WTC11 (cell line): ENCODE results near the gene IFNA5. TPM values are rescaled to one million over a fixed set of nuclear protein-coding genes. Genes with fewer than 3 reads are reported as not detected.

ENCODE experiments used
- ATAC-seq: fragments of 200-7000 bp; cut with Tn5 transposase; 2 replicates; pipeline ENCODE4 v1.10.0; 2021; ENCODE audit warnings: mild to moderate bottlenecking, moderate library complexity
- CTCF ChIA-PET: fragments of 300-600 bp; sonication (Branson Sonifier 250); formaldehyde crosslinking; loops from one replicate; lab custom pipeline; 2021; ENCODE audit warnings: antibody characterized with exemption; lab: Charles Lee
- POLR2A ChIA-PET: fragments of 350-600 bp; sonication (Branson Sonifier 250); formaldehyde crosslinking; loops from one replicate; lab custom pipeline; 2021; ENCODE audit warnings: antibody characterized with exemption; lab: Charles Lee
- DNase-seq: peaks from one replicate; pipeline ENCODE4 v3.0.0; 2021; ENCODE audit warnings: low spot score
- H3K27ac Mint-ChIP-seq: 2 replicates; pipeline ENCODE4 v1.8.0; 2021; ENCODE audit warnings: mixed read lengths
- H3K27me3 Mint-ChIP-seq: 2 replicates; pipeline ENCODE4 v1.8.0; 2021; ENCODE audit warnings: low read depth, mild to moderate bottlenecking, moderate library complexity, mixed read lengths
- H3K36me3 Mint-ChIP-seq: 2 replicates; pipeline ENCODE4 v1.8.0; 2021; ENCODE audit warnings: mixed read lengths
- H3K4me1 Mint-ChIP-seq: 2 replicates; pipeline ENCODE4 v1.8.0; 2022; ENCODE audit warnings: mixed read lengths
- H3K4me3 Mint-ChIP-seq: 2 replicates; pipeline ENCODE4 v1.8.0; 2021; ENCODE audit warnings: mild to moderate bottlenecking, moderate library complexity, mixed read lengths
- H3K9me3 Mint-ChIP-seq: 2 replicates; pipeline ENCODE4 v1.8.0; 2021; ENCODE audit warnings: mixed read lengths
- ATF1 ChIP-seq: sonication (generic); formaldehyde crosslinking; IDR thresholded peaks from 2 replicates; pipeline ENCODE4 v1.8.1; 2023; ENCODE audit warnings: mild to moderate bottlenecking, moderate library complexity, missing genetic modification reagents
- ATF6 ChIP-seq: sonication (generic); formaldehyde crosslinking; IDR thresholded peaks from 2 replicates; pipeline ENCODE4 v1.8.1; 2023; ENCODE audit warnings: mild to moderate bottlenecking, missing genetic modification reagents
- CTCF ChIP-seq: fragments of 200-600 bp; IDR thresholded peaks from 2 replicates; pipeline ENCODE4 v1.8.0; 2022; ENCODE audit warnings: antibody characterized with exemption
- E2F4 ChIP-seq: sonication (generic); formaldehyde crosslinking; IDR thresholded peaks from 2 replicates; pipeline ENCODE4 v1.8.1; 2022; ENCODE audit warnings: low read depth, mild to moderate bottlenecking, moderate library complexity, missing genetic modification reagents, borderline replicate concordance
- JAZF1 ChIP-seq: fragments of 250-450 bp; sonication (Bioruptor Pico); IDR thresholded peaks from 2 replicates; pipeline ENCODE4 v1.9.0; 2021; ENCODE audit warnings: moderate library complexity, mild to moderate bottlenecking, inconsistent platforms
- KAT7 ChIP-seq: sonication (generic); formaldehyde crosslinking; IDR thresholded peaks from 2 replicates; pipeline ENCODE4 v1.8.1; 2023; ENCODE audit warnings: missing genetic modification reagents, mild to moderate bottlenecking, borderline replicate concordance
- MXD4 ChIP-seq: fragments of 250-450 bp; sonication (Bioruptor Pico); IDR thresholded peaks from 2 replicates; pipeline ENCODE4 v1.8.0; 2021; ENCODE audit warnings: mild to moderate bottlenecking, moderate library complexity, borderline replicate concordance
- RELA ChIP-seq: sonication (generic); formaldehyde crosslinking; IDR thresholded peaks from 2 replicates; pipeline ENCODE4 v1.8.1; 2022; ENCODE audit warnings: missing genetic modification reagents, mild to moderate bottlenecking, borderline replicate concordance
- RORB ChIP-seq: fragments of 250-450 bp; sonication (Bioruptor Pico); IDR thresholded peaks from 2 replicates; pipeline ENCODE4 v1.9.0; 2021; ENCODE audit warnings: mild to moderate bottlenecking
- SMAD4 ChIP-seq: sonication (generic); formaldehyde crosslinking; IDR thresholded peaks from 2 replicates; pipeline ENCODE4 v1.8.0; 2022; ENCODE audit warnings: mild to moderate bottlenecking, missing genetic modification reagents
- SOX15 ChIP-seq: fragments of 250-450 bp; sonication (Bioruptor Pico); IDR thresholded peaks from 2 replicates; pipeline ENCODE4 v1.9.0; 2021; ENCODE audit warnings: mild to moderate bottlenecking
- TEAD1 ChIP-seq: sonication (generic); formaldehyde crosslinking; IDR thresholded peaks from 2 replicates; pipeline ENCODE4 v1.8.0; 2022; ENCODE audit warnings: mild to moderate bottlenecking, missing genetic modification reagents
- ZNF232 ChIP-seq: sonication (generic); formaldehyde crosslinking; IDR thresholded peaks from 2 replicates; pipeline ENCODE4 v1.8.0; 2022; ENCODE audit warnings: mild to moderate bottlenecking, missing genetic modification reagents
- ZNF263 ChIP-seq: sonication (generic); formaldehyde crosslinking; IDR thresholded peaks from 2 replicates; pipeline ENCODE4 v1.8.1; 2022; ENCODE audit warnings: low read depth, mild to moderate bottlenecking, moderate library complexity, missing genetic modification reagents
- ZNF396 ChIP-seq: fragments of 250-450 bp; sonication (Bioruptor Pico); IDR thresholded peaks from 2 replicates; pipeline ENCODE4 v1.8.0; 2021; ENCODE audit warnings: mild to moderate bottlenecking, moderate library complexity, borderline replicate concordance
- ZNF512 ChIP-seq: sonication (generic); formaldehyde crosslinking; IDR thresholded peaks from 2 replicates; pipeline ENCODE4 v1.8.1; 2022; ENCODE audit warnings: missing genetic modification reagents, borderline replicate concordance
- ZNF671 ChIP-seq: fragments of 250-450 bp; sonication (Bioruptor Pico); IDR thresholded peaks from 2 replicates; pipeline ENCODE4 v1.8.0; 2021; ENCODE audit warnings: mild to moderate bottlenecking
- total RNA-seq: library from RNA; stranded (reverse); gene quantifications from 3 replicates; pipeline ENCODE4 v1.2.3, GENCODE V29; 2021
- TF ChIP-seq, protein P1 (sequence below): sonication (generic); formaldehyde crosslinking; IDR thresholded peaks from 2 replicates; pipeline ENCODE4 v1.8.0; 2022; ENCODE audit warnings: missing genetic modification reagents
- TF ChIP-seq, protein P2 (sequence below): sonication (generic); formaldehyde crosslinking; IDR thresholded peaks from 2 replicates; pipeline ENCODE4 v1.8.0; 2022; ENCODE audit warnings: mild to moderate bottlenecking, missing genetic modification reagents
- TF ChIP-seq, protein P3 (sequence below): sonication (generic); formaldehyde crosslinking; conservative IDR thresholded peaks from 2 replicates; pipeline ENCODE4 v1.8.1; 2023; ENCODE audit warnings: mild to moderate bottlenecking, low read depth, missing genetic modification reagents, moderate library complexity
- TF ChIP-seq, protein P4 (sequence below): fragments of 250-450 bp; sonication (Bioruptor Pico); IDR thresholded peaks from 2 replicates; pipeline ENCODE4 v1.9.0; 2021; ENCODE audit warnings: mild to moderate bottlenecking

IFNA5 gene
- total RNA-seq, 1 experiment from 2014 or later: not detected

DNA sequence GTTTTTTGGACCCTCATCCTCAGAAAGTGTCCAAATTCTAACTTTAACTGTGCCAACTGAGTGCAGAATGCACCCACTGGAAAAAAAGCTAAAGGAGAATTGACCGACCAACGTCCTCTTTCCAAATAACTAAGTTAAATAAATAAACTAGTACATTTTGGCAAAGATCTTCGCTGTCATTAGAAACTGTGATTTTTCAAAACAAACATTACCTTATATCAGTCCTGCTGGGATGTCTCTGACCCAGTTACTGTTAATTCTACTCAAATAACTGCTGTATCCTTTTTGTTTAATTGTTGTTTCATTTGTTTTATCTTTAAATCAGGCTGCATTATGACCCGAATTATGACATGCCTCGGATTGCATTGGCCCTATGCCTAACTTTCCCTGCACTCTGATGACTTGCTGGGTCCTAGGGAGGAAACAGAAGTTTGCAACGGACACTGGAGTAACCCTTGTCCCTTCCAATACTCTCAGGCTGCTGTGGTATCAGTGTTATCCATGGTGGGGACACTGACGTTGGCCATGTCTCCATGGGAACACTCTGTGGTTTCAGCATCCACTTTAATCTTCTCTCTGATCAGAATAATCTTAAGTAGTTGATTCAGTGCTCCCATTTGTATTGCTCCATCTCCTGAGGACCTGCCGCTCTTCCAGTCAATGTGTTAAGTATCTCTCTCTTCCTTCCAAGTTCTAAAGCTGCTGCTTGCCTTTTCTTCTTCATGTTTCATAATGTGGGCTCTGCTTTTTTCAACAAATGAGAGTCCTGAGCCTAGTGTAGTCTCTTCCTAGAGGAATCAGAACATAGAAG, 11.1 kb upstream of the IFNA5 start (continued):
- TF ChIP-seq, protein P1, sequence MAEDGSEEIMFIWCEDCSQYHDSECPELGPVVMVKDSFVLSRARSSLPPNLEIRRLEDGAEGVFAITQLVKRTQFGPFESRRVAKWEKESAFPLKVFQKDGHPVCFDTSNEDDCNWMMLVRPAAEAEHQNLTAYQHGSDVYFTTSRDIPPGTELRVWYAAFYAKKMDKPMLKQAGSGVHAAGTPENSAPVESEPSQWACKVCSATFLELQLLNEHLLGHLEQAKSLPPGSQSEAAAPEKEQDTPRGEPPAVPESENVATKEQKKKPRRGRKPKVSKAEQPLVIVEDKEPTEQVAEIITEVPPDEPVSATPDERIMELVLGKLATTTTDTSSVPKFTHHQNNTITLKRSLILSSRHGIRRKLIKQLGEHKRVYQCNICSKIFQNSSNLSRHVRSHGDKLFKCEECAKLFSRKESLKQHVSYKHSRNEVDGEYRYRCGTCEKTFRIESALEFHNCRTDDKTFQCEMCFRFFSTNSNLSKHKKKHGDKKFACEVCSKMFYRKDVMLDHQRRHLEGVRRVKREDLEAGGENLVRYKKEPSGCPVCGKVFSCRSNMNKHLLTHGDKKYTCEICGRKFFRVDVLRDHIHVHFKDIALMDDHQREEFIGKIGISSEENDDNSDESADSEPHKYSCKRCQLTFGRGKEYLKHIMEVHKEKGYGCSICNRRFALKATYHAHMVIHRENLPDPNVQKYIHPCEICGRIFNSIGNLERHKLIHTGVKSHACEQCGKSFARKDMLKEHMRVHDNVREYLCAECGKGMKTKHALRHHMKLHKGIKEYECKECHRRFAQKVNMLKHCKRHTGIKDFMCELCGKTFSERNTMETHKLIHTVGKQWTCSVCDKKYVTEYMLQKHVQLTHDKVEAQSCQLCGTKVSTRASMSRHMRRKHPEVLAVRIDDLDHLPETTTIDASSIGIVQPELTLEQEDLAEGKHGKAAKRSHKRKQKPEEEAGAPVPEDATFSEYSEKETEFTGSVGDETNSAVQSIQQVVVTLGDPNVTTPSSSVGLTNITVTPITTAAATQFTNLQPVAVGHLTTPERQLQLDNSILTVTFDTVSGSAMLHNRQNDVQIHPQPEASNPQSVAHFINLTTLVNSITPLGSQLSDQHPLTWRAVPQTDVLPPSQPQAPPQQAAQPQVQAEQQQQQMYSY: no peak
- TF ChIP-seq KAT7 (CRISPR knock-in tag) (no peak), ZNF232 (CRISPR knock-in tag) (no peak), ZNF396 (CRISPR knock-in tag) (no peak), SMAD4 (CRISPR knock-in tag) (no peak), E2F4 (CRISPR knock-in tag) (no peak), CTCF (no peak), RORB (CRISPR knock-in tag) (no peak), MXD4 (CRISPR knock-in tag) (no peak), RELA (CRISPR knock-in tag) (no peak), TEAD1 (CRISPR knock-in tag) (no peak)
- TF ChIP-seq, protein P2, sequence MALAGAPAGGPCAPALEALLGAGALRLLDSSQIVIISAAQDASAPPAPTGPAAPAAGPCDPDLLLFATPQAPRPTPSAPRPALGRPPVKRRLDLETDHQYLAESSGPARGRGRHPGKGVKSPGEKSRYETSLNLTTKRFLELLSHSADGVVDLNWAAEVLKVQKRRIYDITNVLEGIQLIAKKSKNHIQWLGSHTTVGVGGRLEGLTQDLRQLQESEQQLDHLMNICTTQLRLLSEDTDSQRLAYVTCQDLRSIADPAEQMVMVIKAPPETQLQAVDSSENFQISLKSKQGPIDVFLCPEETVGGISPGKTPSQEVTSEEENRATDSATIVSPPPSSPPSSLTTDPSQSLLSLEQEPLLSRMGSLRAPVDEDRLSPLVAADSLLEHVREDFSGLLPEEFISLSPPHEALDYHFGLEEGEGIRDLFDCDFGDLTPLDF (CRISPR knock-in tag): no peak
- TF ChIP-seq, protein P3, sequence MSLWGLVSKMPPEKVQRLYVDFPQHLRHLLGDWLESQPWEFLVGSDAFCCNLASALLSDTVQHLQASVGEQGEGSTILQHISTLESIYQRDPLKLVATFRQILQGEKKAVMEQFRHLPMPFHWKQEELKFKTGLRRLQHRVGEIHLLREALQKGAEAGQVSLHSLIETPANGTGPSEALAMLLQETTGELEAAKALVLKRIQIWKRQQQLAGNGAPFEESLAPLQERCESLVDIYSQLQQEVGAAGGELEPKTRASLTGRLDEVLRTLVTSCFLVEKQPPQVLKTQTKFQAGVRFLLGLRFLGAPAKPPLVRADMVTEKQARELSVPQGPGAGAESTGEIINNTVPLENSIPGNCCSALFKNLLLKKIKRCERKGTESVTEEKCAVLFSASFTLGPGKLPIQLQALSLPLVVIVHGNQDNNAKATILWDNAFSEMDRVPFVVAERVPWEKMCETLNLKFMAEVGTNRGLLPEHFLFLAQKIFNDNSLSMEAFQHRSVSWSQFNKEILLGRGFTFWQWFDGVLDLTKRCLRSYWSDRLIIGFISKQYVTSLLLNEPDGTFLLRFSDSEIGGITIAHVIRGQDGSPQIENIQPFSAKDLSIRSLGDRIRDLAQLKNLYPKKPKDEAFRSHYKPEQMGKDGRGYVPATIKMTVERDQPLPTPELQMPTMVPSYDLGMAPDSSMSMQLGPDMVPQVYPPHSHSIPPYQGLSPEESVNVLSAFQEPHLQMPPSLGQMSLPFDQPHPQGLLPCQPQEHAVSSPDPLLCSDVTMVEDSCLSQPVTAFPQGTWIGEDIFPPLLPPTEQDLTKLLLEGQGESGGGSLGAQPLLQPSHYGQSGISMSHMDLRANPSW (CRISPR knock-in tag): no peak

DNA sequence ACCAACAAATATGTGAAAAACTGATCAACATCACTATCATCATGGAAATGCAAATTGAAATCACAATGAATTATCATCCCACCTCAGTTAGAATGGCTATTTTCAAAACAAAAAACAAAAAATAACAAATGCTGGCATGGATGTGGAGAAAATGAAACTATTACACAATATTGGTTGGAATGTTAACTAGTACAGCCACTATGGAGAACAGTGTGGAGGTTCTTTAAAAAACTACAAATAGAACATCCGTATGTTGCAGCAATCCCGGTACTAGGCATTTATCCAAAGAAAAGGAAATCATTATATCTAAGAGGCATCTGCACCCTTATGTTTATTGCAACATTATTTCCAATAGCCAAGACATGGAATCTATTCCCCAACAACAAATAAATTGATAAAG, 9.0 kb upstream of the IFNA5 start:
- Mint-ChIP-seq H3K4me3 (no peak overlapping the region), H3K27ac (no peak overlapping the region), H3K4me1 (peaks cover 4% of the 10 kb centered on the region), H3K36me3 (peaks cover 11% of the 10 kb centered on the region), H3K9me3 (peaks cover 17% of the 10 kb centered on the region), H3K27me3 (peaks cover 18% of the 10 kb centered on the region)
- DNase-seq: no peak
- no peak for ATAC-seq
- CTCF ChIA-PET: interaction anchor here (0.6 to 1.3 kb wide), 3 partner anchors 62 to 326 kb away, joined by 3 read pairs; no protein-coding TSS in a partner anchor
- POLR2A ChIA-PET: no interaction called here
- TF ChIP-seq, protein P4, sequence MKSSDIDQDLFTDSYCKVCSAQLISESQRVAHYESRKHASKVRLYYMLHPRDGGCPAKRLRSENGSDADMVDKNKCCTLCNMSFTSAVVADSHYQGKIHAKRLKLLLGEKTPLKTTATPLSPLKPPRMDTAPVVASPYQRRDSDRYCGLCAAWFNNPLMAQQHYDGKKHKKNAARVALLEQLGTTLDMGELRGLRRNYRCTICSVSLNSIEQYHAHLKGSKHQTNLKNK (CRISPR knock-in tag): no peak
- TF ChIP-seq KAT7 (CRISPR knock-in tag): no peak
- TF ChIP-seq RORB (CRISPR knock-in tag): no peak
- no peak for TF ChIP-seq ATF1 (CRISPR knock-in tag)
- TF ChIP-seq ATF6 (CRISPR knock-in tag): no peak
- no peak for TF ChIP-seq SOX15 (CRISPR knock-in tag)
- no peak for TF ChIP-seq JAZF1
- TF ChIP-seq ZNF512 (CRISPR knock-in tag): no peak
- TF ChIP-seq ZNF263 (CRISPR knock-in tag): no peak
- no peak for TF ChIP-seq ZNF671
